Activated T-cell treated with anti-CD3 and anti-CD28 coated beads for 4 hours (primary cell): ENCODE data around the gene ARHGAP15.

Experiments
- DNase-seq: peaks from one replicate; pipeline ENCODE4 v3.0.0-alpha.2; 2020

ARHGAP15 gene

DNA sequence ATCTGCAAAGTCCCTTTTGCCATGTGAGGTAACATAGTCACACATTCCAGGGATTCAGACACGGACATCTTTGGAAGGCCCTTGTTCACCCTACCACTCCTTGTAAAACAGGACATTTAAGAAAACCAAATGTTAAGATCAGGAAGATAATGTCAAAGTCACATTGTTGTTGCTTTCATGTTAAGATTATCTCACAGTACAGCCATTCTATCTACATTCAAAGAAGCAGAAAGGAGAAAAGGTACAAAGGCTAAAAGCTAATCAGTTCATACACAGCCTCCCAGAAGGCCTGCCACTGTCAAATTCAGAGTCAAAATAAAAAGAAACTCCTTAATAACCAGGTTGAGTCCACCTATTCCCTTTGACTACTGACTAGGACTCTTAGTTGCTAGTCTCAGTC is 573.7 kb downstream of the ARHGAP15 start:
- no peak for DNase-seq

DNA sequence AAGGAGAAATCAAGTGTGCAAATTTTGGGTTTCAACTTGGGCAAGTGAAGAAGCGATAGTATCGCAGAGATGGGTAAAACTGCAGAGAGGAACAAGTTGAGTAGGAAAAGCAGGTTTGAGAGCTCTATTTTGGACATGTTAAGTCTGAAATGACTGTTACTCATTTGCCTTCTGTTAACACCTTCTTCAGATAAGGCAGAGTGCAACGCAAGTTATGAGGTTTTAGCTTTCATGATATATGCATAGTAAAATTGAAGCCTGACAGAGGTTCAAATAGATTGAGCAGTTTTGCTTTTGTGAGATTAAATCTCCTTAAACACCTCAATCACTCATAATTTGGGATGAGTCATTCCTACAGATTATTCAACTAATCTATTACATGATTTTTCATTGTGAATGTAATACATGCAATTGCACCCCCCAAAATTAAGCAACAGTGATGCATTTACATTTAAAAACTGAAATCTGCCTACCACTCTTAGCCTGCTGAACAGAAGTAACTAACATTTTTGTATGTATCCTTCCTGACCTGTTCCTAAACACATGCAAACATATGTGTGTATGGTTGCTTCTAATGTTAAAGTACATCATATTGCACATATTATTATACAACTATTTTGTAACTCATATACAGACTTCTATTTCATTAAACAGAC is 575.4 kb downstream of the ARHGAP15 start:
- no peak for DNase-seq

DNA sequence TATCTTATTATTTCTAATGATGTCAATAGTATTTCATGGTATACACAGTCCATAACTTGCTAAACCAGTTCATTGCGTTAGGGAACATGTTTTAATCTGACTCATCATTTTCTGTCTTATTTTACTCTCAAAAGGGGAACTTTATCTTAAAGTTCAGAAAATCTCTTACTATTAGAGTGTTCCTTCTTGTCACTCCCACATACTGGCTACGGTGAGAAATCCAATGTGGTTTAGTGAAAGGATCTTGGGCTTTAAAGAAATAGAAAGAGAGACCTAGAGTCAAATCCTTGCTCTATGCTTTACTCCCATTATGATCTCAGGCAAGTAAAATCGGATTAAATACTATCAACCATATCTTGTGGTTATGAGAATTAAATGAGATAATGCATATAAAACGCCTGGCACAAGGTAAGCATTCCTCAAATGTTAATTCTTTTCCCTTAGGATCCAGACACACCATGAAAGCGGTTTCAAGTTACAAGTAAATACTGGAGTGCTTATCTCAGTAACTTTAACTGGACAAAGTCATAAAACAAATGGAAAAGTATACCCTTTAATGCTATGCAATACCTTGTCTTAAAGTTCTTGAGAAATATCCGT is 576.0 kb downstream of the ARHGAP15 start:
- DNase-seq: no peak

DNA sequence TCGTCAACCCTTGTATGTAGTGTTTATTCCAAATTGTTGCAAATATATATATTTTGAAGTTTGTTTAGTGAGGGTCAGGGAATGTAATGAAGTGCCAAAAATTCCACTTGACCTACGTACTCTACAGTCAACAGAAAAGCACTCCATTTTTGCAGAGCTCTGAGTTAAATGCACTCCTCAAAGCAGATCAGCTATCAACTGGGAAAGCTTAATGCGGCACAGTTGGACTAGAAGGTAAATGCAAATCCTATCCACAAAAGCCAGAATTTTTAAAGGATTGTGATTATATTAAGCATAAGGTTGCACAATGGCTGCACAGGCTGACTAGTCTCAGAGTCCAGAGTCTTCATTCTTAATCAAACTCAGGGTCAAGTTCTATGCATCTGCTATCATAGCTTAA is 577.1 kb downstream of the ARHGAP15 start:
- no peak for DNase-seq

DNA sequence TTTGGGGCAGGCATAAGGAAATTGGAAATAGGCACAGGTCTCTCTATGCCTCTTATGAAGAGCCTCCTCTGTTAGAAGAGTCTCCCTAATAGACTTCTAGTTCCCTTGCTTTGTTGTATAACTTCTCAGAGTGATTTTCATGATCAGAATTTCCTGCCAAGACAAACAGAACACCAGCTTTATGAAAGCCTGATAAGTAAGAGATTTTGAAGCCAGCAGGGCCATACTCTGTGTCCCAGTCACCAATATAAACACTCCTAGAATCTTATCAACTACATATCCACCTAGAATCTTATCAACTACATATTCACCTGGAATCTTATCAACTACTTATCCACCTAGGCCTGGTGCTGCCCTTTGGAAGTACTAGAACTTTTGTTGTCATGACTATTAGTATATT is 579.5 kb downstream of the ARHGAP15 start:
- no peak for DNase-seq

DNA sequence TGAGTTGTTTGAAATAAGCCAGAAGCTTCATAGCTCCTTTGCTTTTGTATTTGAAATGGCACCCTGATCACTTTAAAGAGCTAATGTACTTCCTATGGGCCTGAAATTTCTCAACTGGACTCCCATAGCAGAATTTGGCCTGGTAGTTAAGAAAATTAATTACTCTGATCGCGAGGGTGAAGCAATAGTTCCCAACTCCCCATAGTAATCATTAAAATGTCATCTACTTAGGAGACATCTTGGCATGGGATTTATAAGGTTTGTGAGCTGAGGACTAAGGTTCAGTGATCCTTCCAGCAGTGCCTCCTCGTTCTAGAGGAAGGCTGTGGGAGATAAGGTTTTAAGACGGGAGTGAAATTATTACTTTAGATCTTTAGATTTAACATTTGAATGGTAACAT is 581.0 kb downstream of the ARHGAP15 start:
- no peak for DNase-seq

DNA sequence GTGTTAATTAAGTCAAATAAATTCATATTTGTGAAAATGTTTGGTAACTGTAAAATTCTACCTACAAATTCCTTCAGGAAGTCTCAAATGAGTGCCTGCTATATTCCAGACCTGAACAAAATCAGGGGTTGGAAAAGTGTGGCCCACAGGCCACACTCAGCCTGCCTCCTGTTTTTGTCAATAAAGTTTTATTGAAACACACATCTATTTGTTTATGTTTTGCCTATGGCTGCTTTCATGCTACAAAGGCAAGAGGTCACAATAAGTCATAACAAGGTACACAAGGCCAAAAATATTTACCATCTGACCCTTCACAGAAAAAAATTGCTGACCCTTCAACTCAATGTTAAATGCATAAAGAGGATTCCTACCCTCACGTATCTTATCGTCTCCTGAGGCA is 581.7 kb downstream of the ARHGAP15 start:
- DNase-seq: no peak

DNA sequence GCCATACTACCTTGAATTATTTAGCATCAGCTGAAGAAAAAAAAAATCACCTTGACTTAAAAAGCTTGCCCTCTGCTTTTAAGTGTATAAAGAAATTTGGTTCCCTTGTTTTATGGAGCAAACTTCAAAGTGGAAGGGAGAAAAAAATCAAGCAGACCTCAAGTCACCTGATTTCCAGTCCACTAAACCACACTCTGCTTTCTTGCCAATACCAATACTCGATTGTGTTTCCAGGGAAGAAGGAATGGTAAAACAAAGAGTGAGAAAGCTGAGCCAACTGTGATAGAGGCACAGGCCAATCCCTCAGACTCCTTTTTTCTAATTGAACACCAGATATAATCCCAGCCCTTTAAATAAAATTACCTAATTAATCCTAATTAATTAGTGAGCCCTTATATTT is 587.3 kb downstream of the ARHGAP15 start:
- no peak for DNase-seq

DNA sequence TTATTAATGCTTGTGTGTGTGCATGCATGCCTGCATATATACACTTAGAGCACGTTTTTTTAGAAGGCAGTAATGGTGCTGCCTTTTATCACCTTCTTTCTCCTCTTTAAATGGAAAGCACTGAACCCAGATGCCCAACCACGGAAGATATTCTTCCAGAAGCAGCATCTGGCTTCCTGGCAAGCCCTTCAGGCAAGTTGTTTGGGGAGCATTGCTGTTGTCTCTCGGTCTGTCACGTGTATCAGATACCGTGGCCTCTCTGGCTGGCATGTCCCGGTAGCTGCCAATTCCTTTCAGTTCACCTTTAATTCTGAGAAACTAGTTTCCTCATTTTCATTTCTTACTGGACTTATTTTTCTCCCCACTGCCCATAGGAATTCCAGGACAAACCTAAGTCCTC is 587.8 kb downstream of the ARHGAP15 start:
- no peak for DNase-seq

DNA sequence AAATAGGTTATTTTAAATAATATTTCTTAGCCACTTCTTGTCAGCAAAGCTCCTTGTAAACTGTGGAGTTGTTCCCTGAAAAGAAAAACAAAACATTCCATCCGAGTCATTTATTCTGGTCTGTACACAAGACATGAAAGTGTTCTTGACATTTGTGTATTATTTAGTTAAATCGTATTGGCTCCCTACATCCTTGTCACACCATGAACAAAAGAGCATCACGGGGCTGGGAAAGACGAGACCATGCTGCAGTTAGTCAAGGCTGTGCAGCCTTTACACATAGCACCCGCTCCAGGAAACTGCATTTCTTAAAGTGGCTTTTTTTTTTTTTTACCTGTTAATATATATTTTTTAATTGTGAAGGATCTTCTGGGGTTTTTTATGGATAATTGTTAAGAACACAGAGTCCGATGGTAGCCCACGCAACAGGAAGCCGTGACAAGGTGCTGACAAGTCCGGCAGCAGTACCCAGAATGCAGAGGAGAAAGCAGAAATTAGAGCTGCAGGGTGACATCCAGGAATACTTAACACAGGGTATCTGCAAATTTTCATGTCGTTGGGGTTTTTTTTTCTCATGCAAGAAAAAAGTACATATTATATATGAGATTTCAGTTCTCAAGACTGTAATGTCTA is 588.4 kb downstream of the ARHGAP15 start:
- no peak for DNase-seq

DNA sequence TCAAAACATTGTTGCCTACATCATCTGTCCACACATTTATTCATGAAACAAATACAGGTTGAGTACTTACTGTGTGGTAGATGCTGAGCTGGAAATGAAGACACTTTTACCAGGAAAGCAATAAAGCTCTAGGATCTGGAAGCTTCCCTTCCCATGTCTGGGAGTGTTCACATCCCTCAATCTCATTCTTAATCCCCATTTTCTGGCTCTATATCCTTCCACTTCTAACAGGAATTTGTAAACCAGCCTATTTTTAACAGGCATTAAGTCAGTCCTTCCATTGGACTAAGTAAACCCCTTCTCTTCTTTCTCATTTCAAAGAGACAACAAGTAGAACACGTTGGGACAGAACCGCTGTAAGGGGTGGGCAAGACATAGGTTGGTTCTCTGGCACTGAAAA is 589.5 kb downstream of the ARHGAP15 start:
- DNase-seq: no peak

DNA sequence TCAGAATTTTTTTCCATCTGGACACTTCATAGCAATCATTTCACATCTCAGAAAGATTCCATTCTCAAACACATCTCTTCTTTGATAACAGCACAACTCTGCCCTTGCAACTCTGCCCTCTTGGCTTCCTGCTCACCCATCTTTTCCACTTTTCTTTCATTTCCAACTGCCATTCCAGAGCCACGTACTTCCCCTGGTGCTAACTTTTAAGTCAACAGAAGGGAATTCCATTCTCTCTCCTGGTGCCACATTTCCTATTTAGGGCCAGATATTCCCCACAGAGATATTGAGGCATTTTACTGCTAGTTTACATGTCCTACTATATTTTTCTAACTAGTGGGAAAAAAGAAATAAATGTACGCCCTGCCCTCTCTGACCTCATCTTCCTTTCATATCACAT is 590.2 kb downstream of the ARHGAP15 start:
- no peak for DNase-seq

DNA sequence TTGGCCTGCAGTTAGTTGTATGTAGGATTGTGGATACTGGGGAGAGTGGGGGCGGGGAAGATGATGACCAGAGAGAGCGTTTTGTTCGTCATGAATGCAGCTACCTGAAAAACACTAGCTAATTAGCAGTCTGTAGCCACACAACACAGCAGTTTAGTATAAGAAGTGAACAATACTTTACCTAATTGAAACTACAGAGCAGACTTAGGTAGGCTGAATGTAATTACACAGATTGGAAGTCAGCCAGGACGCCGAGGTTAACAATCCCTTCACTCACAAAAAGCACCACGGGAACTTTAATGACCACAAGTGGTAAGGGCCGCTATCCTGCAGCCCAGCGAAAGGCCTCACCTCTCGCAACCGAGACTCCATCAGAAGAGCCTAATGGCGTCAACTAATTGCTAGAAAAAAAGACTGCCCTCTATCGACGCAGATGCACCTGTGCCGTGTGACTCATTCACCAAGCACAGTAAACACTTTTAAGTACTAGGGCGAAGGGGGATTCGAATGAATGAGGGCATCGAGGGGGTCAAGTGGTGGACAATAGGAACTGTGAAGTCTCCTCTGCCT is 591.0 kb downstream of the ARHGAP15 start:
- no peak for DNase-seq

DNA sequence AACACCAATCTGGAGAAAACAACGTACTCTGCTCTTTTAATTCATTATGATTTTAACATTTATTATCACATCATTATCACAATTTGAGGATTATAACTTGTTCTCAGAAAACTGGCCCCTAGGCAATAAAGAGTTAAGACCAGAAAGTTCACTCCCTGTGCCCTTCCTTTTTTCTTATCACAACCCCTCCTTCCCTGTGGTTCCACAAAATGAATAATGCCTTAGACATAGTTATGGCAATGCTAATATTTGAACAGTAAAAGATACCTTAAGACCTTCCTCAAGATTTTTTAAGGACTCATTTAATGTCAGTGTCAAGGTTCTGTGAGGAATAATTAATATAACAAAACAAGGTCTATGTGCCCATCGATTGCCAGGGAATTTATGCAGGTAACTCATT is 596.2 kb downstream of the ARHGAP15 start:
- DNase-seq: no peak

DNA sequence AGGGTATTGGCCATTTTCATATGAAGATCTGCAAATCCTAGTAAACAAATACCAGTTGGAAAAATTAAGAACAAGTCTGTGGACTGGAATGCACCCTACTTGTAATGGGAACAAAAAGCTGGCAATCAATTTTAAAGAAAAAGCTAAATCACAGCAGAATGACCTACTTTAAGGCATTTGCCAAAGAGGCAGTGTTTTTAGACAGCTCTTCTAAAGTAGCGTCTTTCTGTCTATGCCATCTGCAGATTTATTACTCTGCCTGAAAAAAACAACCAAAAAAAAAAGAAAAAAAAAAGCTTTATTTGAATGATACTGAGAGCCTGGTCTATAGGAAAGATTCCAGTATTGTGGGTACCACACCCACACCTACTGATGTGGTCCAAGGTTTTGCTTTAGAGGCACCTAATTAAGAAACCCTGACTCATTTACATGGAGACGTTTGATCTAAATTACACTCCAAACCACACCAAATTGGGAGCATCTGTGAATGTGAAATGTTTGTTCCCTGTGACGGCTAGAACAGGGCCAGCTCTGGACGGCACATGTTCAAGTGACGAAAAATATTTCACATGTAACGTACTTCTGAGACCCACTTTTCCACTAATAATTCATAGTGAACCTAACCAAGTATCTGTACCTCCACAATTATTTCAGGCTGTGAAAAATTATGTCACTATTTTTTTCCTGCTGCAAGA is 597.1 kb downstream of the ARHGAP15 start:
- no peak for DNase-seq

DNA sequence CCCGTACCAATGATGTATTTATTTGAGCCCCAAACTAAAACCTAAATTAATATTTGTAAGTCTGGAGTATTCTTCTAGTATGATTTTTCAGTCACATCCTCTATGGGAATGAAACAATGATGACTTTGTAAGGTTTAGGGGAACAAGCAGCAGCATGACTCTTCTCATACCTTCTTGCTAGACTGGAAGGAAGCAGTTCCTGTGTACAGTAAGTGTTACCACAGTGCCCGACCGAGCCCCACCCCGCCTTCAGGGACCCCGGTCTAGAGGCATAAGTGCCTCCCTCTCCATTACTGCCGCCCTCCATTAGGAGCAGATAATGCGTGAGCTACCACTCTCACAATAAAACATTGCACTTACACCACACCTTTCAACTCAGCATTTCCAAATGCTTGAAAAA is 599.3 kb downstream of the ARHGAP15 start:
- DNase-seq: no peak

DNA sequence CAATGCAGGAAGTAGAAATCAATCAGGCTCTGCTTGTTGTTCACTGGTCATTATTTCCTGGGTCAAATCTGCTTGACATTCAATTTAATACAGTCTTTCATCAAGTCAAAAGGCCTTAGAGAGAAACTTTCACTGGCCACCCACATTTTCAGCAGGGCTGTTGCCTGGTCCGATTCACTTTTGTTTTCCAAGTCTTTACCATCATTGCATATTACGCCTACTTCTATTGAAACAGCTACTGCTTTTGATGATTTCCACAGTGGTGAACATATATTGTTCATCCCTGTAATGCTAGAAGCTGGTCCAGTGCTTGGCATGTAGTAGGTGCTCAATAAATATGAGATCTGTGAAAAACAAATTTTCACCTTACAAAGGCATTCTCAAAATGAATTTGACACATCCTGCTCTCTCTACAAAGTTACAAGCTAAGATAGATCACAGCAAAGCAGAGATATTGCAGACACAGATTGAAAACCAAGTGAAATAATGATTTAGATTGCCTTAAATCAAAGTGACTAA is 600.1 kb downstream of the ARHGAP15 start:
- DNase-seq: no peak

DNA sequence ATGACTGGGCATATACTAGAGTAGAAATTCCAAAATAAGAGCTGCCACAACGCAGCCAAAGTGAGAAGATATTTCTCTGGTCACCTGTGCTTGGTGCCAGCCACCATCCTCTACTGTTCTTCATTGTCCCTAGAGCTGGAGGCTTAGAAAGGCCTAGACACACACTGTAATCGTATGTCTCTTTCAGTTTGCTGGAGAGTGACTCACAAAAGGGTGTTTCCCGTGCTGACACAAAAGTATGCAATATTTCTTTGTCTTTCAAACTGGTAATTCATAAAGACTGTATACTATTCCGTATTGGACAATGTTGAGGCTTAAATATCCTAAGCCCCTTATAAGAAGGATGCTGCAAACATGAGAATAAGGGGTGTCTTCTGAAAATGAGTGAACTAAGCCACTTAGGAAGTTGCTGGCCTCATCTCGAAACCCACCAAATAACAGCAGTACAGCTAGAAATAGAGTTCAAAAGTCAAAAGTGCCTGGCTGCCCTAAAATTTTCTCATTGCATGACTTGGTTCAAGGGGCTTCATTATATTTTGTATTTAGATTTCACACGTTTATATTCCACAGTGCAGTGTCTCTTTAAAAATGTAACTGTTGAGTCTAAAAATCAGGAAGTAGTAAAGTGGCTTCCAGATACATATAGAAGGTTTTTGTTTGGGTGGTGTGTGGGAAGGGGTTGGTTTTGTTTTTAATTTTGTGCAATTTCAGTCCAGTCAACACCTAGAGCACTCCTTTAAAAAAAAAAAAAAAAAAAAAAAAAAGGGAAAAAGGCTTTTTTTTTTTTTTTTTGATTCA is 601.1 kb downstream of the ARHGAP15 start:
- no peak for DNase-seq

DNA sequence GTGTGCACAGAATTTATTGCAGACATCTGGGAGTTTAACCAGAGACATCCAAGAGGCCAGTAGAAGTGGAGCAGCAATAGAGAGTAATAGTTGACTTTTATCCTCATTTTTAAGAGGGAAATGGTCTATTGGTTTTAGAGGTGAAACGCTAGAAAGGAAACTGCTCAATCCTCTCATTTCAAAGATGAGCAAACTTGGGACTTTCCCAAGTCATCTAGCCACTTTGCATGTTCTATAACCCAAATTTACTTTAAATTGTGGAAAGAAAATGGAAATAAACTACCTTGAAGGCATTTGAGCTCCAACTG is 601.7 kb downstream of the ARHGAP15 start:
- no peak for DNase-seq

DNA sequence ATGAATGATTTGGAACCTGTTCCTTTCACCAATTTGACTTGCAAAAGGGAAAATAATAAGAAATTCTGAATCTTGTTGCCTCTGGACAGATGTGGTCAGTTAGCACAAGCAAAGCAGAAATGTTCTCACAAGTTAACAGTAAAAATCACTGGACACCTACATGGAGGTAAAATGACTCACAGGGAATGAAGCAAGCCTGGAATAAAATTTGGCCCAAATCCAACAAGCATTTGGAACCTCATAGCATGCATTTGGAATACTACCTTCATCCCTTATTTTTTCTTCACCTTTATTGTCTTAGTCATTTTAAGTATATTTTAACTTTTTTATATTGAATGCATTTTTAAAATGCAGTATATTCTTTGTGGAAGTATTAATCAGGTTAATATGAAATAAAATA is 602.9 kb downstream of the ARHGAP15 start:
- no peak for DNase-seq

DNA sequence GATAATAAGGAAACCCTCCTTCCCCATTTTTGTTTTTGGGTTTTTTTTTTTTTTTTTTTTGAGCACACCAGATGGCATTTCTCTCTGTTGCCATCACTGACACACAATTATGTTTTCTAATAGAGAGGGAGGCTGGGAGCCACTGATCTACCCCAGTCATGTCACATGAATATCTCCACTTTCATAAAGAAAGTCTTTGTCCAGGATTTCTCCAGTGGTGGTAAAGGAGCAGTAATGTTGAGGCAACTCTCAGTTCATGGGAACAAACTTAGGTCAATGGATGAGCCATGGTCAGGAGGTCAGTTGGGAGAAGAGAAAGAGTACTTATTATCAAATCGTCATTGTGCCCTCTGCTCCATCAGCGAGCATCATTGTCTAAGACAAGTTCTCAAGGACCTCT is 603.7 kb downstream of the ARHGAP15 start:
- DNase-seq: no peak

DNA sequence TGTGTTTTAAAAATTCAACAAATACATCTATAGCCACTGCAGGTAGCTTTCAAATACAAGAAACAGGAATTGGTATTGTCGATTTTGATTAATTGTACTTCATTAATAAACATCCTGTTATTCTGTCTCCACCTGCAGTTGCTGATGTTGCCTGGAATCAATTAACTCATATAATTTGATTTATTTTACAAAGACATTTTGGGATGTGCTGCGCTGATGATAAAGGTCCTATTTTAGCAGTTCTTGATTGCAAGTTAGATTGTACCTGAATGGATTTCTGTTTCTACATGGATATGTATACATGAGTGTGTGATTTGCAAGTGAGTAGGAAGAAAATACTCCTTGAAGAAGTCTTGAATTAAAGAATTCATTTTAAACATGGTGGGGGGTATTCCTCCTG is 605.3 kb downstream of the ARHGAP15 start:
- DNase-seq: no peak

DNA sequence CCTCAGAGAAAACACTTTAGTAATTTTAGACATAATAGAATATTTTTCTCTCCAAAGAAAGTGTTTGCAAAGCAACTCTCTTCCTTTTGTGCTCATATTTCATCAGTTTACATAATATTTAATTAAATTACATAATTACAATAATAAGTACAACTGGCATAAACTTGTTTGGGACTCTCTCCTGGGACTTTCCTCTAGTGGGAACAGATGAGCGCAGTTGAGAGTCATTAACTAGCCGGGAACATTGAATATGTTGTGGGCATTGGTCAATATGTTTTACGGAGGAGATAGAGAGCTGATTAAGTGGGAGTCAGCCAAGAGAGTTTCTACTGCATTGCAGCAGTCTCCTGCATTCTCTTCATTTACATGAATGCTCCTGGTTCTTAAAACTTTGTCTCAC is 607.7 kb downstream of the ARHGAP15 start:
- DNase-seq: no peak
